Natural killer cell (primary cell): ENCODE measurements around the gene FAM3B. TPM values are rescaled to one million over a fixed set of nuclear protein-coding genes. Genes with fewer than 3 reads are reported as not detected.
"Not testable (repeated sequence)": the region's sequence is repeated elsewhere in the genome, so short reads cannot be mapped to it uniquely, and the experiment has no call there.

Experiments
- ATAC-seq, 3 donors: fragments of 150-1000 bp in 2 of 3; fragments of 200-7000 bp in 1 of 3; cut with Tn5 transposase; 1 replicate in 1 of 3; 2 replicates in 2 of 3; pipeline ENCODE4 v1.10.0; 2021; ENCODE audit warnings: mild to moderate bottlenecking in 2 of 3, moderate library complexity in 2 of 3
- DNase-seq, 2 donors: peaks; one replicate each; pipeline versions ENCODE4 v3.0.0 to v3.0.0-alpha.2; 2013 to 2021; ENCODE audit warnings: mixed read lengths in 1 of 2
- H3K27ac ChIP-seq: one replicate; pipeline ENCODE4 v1.5.1; 2013; ENCODE audit warnings: mild to moderate bottlenecking, low read length
- H3K27me3 ChIP-seq: one replicate; pipeline ENCODE4 v1.6.1; 2013; ENCODE audit warnings: low read length; ENCODE audit not compliant: control insufficient read depth, insufficient read depth
- H3K36me3 ChIP-seq: one replicate; pipeline ENCODE4 v1.6.1; 2013; ENCODE audit warnings: low read length; ENCODE audit not compliant: control insufficient read depth, insufficient read depth
- H3K4me1 ChIP-seq: one replicate; pipeline ENCODE4 v1.6.1; 2013; ENCODE audit warnings: low read length; ENCODE audit not compliant: control insufficient read depth, insufficient read depth
- H3K4me3 ChIP-seq: one replicate; pipeline ENCODE4 v1.5.1; 2013; ENCODE audit warnings: low read length
- H3K9me3 ChIP-seq: one replicate; pipeline ENCODE4 v1.6.1; 2013; ENCODE audit warnings: low read length; ENCODE audit not compliant: control insufficient read depth, insufficient read depth
- H3K27ac Mint-ChIP-seq, 2 donors: one replicate each; pipeline ENCODE4 v1.8.0; 2022; ENCODE audit warnings: mild to moderate bottlenecking in 2 of 2, mixed read lengths in 2 of 2, moderate library complexity in 1 of 2
- H3K27me3 Mint-ChIP-seq, 2 donors: one replicate each; pipeline ENCODE4 v1.8.0; 2022; ENCODE audit warnings: low read depth in 2 of 2, mixed read lengths in 2 of 2
- H3K36me3 Mint-ChIP-seq: one replicate; pipeline ENCODE4 v1.8.0; 2022; ENCODE audit warnings: mixed read lengths
- H3K4me1 Mint-ChIP-seq, 2 donors: one replicate each; pipeline ENCODE4 v1.8.0; 2022; ENCODE audit warnings: mixed read lengths in 2 of 2
- H3K4me3 Mint-ChIP-seq: one replicate; pipeline ENCODE4 v1.8.0; 2022; ENCODE audit warnings: mild to moderate bottlenecking, moderate library complexity, mixed read lengths
- H3K9me3 Mint-ChIP-seq, 2 donors: one replicate each; pipeline ENCODE4 v1.8.0; 2022; ENCODE audit warnings: mixed read lengths in 2 of 2
- WGBS: methylation state at CpG from one replicate; pipeline ENCODE4 v1.1.7; 2013; ENCODE audit warnings: missing lambda C conversion rate; ENCODE audit not compliant: insufficient coverage; 5-methylcytosine and 5-hydroxymethylcytosine counted together
- intact Hi-C: fragments of 100-400 bp; cut with micrococcal nuclease; formaldehyde crosslinking; loops from one replicate; pipeline ENCODE4 v1.14.2; 2022
- total RNA-seq, 4 donors: library from RNA; stranded (reverse); fragments of 120-200 nt in 1 of 4; gene quantifications; one replicate each; pipeline versions ENCODE4 v1.2.3 to v1.2.4, GENCODE V29; 2013 to 2022
- TF ChIP-seq, protein P1 (sequence below): fragments of 200-600 bp; IDR thresholded peaks from one replicate; pipeline ENCODE4 v1.8.0; 2022; ENCODE audit warnings: antibody characterized with exemption

Gene FAM3B
- total RNA-seq, 3 donors from 2014 or later (not counting 1 experiment from before 2014, with no cell fraction given): 0.48 TPM; not detected in 2

GRCh38 chr21:41302976-41303375, 13.6 kb upstream of the FAM3B start:
- 85% methylated on average over 1 of the region's 1 CpG for WGBS
- intact Hi-C loops: no loop called here
- Mint-ChIP-seq H3K9me3 (no peaks in the 10 kb centered on the region), H3K4me1 (no peaks in the 10 kb centered on the region), H3K27me3 (peaks cover 4 to 38% of the 10 kb centered on the region in 2 donors), H3K4me3 (no peak overlapping the region), H3K36me3 (no peaks in the 10 kb centered on the region), H3K27ac (no peak overlapping the region)
- Histone ChIP-seq H3K36me3 (no peaks in the 10 kb centered on the region), H3K27me3 (no peaks in the 10 kb centered on the region), H3K4me3 (no peak overlapping the region), H3K9me3 (no peaks in the 10 kb centered on the region), H3K4me1 (no peaks in the 10 kb centered on the region), H3K27ac (no peak overlapping the region)
- DNase-seq (no peak), ATAC-seq (no peak)
- TF ChIP-seq, protein P1, sequence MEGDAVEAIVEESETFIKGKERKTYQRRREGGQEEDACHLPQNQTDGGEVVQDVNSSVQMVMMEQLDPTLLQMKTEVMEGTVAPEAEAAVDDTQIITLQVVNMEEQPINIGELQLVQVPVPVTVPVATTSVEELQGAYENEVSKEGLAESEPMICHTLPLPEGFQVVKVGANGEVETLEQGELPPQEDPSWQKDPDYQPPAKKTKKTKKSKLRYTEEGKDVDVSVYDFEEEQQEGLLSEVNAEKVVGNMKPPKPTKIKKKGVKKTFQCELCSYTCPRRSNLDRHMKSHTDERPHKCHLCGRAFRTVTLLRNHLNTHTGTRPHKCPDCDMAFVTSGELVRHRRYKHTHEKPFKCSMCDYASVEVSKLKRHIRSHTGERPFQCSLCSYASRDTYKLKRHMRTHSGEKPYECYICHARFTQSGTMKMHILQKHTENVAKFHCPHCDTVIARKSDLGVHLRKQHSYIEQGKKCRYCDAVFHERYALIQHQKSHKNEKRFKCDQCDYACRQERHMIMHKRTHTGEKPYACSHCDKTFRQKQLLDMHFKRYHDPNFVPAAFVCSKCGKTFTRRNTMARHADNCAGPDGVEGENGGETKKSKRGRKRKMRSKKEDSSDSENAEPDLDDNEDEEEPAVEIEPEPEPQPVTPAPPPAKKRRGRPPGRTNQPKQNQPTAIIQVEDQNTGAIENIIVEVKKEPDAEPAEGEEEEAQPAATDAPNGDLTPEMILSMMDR: no peak

DNA sequence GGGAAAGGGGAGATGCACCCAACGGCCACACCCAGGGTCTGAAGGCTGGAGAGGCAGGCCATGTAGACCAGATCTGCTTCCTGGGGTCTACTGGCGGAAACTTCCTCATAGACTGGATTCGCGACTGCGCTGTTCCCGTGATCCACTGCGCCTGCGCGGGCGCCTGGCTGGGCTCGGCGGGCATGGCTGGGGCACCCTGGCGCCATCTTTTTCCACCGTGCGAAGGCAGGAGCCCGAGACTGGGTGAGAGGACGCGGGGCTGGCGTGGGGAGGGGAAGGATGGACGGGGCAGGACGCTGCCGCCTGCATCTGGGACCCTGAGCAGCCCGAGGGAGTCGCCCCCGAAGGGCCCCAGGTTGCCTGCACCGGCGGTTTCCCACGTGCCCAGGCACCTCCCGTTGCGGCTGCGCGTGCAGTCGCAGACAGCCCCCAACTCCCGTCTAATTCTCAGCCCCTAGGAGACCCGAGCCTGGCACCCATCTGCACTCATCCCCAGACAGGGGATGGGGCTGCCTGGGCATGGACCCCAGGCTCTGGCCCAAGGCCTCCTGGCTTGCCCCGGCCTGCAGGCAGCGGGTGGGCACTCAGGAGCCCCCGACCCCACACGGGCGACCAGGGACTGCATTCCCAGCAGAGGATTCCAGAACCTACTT, 12.4 kb upstream of the FAM3B start:
- Mint-ChIP-seq H3K9me3 (no peaks in the 10 kb centered on the region), H3K4me3 (no peak overlapping the region), H3K4me1 (no peaks in the 10 kb centered on the region), H3K36me3 (no peaks in the 10 kb centered on the region), H3K27ac (no peak overlapping the region), H3K27me3 (peaks cover 4 to 39% of the 10 kb centered on the region in 2 donors)
- H3K27ac ChIP-seq: no peak overlapping the region
- ATAC-seq: no peak
- no peaks in the 10 kb centered on the region for H3K36me3 ChIP-seq
- H3K27me3 ChIP-seq: no peaks in the 10 kb centered on the region
- TF ChIP-seq, protein P1: no peak
- no peak overlapping the region for H3K4me3 ChIP-seq
- H3K4me1 ChIP-seq: no peaks in the 10 kb centered on the region
- WGBS: 96% methylated on average over 40 of the region's 40 CpGs
- intact Hi-C loops: no loop called here
- no peak for DNase-seq
- no peaks in the 10 kb centered on the region for H3K9me3 ChIP-seq

- no peaks in the 10 kb centered on the region for H3K9me3 Mint-ChIP-seq
- H3K4me1 Mint-ChIP-seq: no peaks in the 10 kb centered on the region
- no peak overlapping the region for H3K4me3 ChIP-seq
- no peak for DNase-seq
- H3K27ac ChIP-seq: no peak overlapping the region
- H3K9me3 ChIP-seq: no peaks in the 10 kb centered on the region
- no peak for ATAC-seq
- no peaks in the 10 kb centered on the region for H3K27me3 ChIP-seq
- H3K4me1 ChIP-seq: no peaks in the 10 kb centered on the region
- H3K27me3 Mint-ChIP-seq: peaks cover 9 to 45% of the 10 kb centered on the region in 2 donors
- H3K27ac Mint-ChIP-seq: no peak overlapping the region
- intact Hi-C loops: no loop called here
- H3K4me3 Mint-ChIP-seq: no peak overlapping the region
- H3K36me3 ChIP-seq: no peaks in the 10 kb centered on the region
- H3K36me3 Mint-ChIP-seq: no peaks in the 10 kb centered on the region
- TF ChIP-seq, protein P1: no peak
Measured at GRCh38 chr21:41307219-41307618, 9.4 kb upstream of the FAM3B start.

DNA sequence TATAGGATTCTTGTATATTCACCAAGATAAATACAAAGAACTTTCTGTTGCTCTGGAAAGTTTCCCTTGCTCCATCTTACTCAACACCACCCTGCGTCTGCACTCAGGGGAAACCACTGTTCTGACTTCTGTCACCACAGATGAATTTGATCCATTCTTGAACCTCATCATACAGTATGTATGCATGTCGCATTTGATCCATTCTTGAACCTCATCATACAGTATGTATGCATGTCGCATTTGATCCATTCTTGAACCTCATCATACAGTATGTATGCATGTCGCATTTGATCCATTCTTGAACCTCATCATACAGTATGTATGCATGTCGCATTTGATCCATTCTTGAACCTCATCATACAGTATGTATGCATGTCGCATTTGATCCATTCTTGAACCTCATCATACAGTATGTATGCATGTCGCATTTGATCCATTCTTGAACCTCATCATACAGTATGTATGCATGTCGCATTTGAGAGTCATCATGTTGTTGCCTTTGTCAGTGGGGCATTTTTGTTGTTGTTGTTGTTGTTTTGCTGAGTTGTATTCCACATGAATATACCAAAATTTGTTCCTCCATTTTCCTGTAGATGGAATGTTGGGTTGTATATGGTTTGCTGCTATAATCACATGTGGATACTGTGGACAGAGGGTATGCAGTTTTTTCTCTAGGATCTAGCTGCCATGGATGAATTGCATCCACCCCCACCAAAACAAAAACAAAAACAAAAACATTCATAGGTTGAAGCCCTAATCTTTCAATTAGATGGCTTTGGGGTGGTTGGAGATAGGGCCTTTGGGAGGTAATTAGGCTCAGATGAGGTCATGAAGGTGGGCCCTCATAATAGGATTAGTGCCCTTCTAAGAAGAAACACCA, 3.1 kb upstream of the FAM3B start:
- H3K27ac Mint-ChIP-seq, H3K4me1 ChIP-seq, H3K4me3 Mint-ChIP-seq, H3K4me3 ChIP-seq, H3K4me1 Mint-ChIP-seq, H3K36me3 ChIP-seq, H3K27me3 ChIP-seq, H3K9me3 Mint-ChIP-seq, H3K9me3 ChIP-seq, DNase-seq, ATAC-seq, H3K36me3 Mint-ChIP-seq, intact Hi-C loops, H3K27ac ChIP-seq: not testable (repeated sequence)
- WGBS: 92% methylated on average over 1 of the region's 8 CpGs
- peaks cover 32 to 44% of the 10 kb centered on the region in 2 donors for H3K27me3 Mint-ChIP-seq
